OCI-M1 (cell line): Measurements from ENCODE around the gene SLC25A19.
"Not testable (repeated sequence)": the region's sequence is repeated elsewhere in the genome, so short reads cannot be mapped to it uniquely, and the experiment has no call there.

Experiments used
- DNase-seq: peaks from one replicate; lab custom pipeline; 2025; lab: John Stamatoyannopoulos, UW

Gene SLC25A19

DNA sequence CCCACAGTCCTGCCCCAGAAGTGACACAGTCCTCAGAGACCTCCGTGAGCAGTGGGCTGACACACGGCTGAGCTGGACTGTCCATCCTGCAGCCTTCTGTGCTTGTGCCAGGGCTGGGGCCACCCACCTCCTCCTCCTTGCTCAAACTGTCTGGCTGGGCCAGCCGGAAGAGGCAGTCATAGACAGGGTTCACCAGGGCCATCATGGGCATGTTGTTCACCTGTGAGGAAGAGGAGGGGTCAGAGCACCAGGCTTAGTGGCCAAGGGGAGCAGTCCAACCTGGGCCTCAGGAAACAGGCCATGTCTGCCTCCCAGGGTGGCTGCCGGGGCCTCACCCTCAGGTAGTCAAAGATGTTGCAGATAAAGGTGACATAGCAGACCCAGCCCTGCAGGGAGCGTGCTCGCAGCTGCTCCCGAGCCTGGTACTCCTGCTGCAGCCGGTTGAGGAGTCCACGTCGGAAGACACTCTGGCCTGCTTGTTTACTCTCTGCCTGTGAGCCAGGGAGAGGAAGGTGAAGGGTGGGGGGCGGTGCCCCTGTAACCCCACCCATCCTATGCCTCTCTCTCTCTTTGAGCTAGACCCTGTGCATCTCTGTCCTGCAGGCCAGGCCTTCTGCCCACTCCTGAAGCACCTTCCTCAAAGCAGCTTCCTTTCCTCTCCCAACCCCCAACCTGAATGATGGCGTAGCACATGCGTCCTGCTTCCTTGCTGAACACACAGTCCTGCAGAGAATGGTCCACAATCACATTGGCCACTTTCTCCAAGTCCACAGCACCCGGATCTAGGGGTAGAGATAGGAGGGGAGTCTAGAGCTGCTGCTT lies 21.6 kb downstream of the SLC25A19 start:
- no peak for DNase-seq

DNA sequence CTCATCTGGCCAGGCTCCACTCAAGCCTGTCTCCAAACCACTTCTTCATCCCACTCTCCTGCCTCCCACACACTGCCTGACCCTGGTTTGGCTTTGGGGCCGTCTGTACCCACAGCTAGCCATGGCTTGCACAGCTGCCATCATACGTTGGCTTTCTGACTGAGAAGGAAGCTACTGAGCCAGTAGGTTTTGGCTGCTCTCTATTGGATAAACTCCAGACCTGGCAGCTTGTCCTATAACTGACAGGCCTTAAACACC lies 22.2 kb downstream of the SLC25A19 start:
- DNase-seq: peak; percentile 4

DNA sequence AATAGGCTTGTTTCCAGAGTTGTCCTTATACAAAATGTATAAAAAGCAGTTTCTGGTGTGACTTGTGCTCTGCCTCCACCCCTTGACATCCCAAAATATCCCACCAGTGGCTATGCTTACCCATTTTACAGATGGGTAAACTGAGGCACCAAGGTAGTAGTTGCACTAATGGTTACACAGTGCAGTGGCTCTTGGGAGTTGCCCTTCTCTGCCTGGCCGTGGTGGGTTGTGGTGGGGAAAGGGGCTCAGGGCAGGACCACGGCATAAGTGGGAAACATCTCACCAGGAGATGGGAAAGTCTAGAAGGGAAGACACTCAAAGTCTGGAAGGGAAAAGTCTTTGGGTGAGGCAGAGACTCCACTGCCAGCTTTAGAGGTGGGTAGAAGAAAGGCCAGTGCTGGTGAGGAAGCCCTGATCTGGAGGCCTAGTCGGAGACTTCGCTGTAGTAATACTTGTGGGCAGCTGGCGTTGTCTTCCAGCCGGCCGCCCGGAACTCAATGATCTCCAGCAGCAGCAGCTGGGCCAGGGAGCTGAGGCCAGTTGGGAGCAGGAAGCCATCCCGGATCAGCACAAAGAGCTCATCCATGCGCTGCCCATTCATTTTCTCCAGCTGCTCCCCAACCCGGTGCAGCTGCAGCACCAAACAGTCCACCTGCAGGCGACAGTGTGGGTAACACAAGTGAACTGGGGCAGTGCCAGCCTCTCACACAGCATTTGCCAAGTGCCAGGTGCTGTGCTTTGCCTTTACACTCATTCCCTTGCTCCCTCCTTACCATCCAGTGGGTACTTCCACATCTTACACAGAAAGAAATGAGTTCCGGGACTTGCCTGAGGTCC lies 22.7 kb downstream of the SLC25A19 start:
- no peak for DNase-seq

DNA sequence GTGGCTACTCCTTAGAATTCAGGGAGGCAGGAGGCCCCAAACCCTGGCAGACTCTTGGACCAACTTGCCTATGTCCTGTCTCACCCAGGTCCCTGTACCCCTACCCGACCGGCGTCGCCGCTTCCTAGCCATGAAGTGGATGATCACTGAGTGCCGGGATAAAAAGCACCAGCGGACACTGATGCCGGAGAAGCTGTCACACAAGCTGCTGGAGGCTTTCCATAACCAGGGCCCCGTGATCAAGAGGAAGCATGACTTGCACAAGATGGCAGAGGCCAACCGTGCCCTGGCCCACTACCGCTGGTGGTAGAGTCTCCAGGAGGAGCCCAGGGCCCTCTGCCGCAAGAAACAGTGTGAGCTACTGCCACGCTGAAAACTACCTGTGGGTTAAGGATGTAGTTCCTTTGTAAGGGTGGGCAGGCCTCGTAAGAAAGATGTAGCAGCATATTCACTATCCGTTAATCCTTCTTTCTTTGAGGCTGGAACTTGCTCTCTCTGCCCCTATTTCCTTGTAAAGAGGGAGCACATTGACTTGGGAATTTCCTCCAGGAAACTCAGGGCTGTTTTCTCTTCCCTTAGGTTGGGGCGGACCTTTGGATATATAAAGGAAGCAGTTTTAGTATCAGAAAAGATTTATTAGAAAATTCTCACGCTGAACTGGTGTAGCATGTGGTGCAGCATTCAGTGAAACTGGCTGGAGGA lies 23.5 kb downstream of the SLC25A19 start:
- DNase-seq: no peak

DNA sequence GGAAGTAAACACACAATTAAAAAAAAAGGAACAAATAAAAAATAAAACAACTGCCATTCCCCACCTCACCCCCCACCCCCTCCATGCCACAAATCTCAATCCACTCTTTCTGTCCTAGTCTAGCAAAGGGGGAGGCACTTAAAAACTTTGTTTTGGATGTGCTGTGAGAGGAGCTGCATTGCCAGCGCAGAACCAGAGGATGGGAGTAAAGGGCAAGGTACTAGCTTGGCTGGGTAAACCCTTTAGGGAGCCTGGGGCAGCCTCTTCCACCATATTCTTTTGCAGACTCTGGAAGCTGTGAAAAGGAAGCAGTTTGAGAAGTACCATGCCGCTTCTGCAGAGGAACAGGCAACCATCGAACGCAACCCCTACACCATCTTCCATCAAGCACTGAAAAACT lies 26.2 kb downstream of the SLC25A19 start:
- DNase-seq: no peak

DNA sequence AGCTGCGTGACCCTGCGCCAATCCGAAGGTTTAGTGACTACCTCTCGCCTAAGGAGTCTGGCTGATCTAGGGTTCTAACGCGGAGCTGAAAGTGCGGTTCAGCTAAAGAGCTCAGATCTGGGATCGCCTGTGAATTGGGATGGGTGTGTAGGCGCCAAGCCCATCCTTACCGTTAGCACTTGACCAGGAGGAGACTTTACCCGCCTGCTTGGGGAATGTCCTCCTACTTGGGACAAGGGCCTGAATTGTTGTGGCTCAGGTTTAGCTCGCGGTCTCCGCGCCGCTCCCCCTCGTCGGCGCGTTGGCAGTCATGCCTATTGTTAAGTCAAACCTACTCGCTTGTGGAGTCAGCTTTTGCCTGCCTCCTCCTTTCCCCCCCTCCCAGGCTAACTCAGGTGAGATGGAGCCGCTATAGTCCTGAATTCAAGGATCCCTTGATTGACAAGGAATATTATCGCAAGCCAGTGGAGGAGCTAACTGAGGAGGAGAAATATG lies 27.1 kb downstream of the SLC25A19 start:
- no peak for DNase-seq

DNA sequence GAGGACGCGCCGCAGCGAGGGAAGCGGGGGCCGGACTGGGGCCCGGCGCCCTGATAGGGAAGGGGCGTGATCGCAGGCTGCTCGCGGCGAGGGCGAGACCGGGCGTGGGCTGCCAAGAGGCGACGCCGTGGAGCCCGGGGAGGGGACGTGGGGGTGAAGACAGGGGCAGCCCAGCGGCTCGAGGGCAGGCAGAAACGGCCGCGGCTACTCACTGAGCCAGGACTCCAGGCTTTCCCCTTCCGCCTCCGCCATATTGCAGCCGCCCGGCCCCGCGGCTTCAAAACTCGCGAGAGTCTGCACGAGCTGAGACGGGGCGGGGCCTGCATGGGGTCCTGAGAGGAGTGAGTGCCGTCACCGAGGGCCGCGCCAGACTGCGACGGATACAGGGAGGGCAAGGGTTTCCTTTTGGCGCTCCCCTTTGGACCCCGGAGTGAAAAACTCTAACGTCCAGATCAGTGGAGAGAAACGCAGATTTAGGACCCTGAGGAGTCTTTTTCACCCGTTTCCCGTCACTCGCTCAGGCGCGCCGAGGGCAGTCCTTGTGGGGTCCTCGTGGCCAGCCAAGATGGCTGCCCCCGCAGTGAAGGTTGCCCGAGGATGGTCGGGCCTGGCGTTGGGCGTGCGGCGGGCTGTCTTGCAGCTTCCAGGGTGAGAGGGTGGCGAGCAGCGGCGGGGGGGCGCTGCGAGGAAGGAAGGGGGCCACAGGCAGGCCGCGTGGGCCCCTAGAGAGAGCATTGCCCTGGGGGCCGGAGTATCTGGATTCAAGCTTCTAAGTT lies 27.7 kb downstream of the SLC25A19 start, which contains the start of the genes GGA3 and MRPS7:
GGA3 (minus strand) TSS at position 271 of the 776 bp plus-strand sequence; CDS start at position 252, 19 bp downstream.
MRPS7 (plus strand) TSS at position 544 of the 776 bp plus-strand sequence; CDS start at position 566, 22 bp downstream.
- peak; percentile 96 for DNase-seq

DNA sequence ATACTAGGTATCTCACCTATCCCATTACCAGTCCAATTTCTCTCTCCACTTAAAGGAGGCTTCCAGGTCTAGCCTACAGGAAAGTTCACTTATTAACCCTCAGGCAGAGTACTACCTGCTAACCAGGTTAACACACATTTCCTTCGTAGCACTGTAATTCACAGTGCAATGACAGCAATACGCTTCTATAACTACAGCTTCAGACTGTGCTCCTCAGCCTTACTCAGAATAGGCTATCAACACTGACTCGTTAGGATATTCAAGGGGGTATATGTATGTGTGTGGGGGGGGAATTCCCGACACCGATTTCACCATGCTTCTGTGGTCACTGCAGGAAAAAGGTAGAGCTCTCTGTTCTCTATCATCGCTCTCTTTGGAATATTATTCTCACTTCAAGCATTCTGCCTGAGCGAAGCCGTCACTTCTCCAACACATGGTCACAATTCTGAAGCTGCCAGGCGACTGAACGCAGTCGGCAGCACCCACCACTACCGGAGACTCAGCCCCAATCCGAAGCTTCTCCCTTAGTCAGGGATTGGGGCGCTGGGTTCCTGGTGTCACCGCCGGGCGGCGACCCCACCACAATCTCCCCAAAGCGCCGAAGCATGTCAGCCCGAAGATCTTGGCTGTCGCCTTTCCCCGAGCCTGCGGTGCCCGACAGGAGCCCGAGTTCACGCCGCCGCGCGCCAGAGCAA lies 28.4 kb downstream of the SLC25A19 start:
- DNase-seq: peak; percentile 49

DNA sequence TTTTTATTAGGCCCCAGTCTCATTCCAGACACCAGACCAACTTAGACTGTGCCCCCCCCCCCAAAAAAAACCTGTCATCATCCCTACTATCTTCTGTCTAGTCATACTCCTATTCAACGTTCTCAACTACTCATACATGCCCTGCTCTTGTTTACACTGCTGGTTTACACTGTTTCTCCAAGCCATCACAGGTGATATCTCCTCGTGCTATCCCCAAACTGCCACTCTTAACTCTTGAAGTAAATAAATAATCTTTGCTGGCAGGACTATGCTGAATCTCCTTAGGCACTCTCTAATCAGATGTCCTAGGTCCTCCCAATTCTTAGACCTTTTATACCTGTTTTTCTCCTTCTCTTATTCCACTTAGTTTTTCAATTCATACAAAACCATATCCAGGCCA lies 32.0 kb downstream of the SLC25A19 start:
- DNase-seq: not testable (repeated sequence)

DNA sequence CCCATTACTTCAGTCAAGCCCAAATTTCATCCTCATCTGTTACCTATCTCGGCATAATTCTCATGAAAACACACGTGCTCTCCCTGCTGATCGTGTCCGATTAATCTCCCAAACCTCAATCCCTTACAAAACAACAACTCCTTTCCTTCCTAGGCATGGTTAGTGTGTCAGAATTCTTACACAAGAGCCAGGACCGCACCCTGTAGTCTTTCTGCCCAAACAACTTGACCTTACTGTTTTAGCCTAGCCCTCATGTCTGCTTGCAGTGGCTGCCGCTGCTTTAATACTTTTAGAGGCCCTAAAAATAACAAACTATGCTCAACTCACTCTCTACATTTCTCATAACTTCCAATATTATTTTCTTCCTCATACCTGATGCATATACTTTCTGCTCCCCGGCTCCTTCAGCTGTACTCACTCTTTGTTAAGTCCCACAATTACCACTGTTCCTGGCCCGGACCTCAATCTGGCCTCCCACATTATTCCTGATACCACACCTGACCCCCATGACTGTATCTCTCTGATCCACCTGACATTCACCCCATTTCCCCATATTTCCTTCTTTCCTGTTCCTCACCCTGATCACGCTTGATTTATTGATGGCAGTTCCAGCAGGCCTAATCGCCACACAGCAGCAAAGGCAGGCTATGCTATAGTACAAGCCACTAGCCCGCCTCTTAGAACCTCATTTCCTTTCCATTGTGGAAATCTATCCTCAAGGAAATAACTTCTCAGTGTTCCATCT lies 33.1 kb downstream of the SLC25A19 start:
- not testable (repeated sequence) for DNase-seq

DNA sequence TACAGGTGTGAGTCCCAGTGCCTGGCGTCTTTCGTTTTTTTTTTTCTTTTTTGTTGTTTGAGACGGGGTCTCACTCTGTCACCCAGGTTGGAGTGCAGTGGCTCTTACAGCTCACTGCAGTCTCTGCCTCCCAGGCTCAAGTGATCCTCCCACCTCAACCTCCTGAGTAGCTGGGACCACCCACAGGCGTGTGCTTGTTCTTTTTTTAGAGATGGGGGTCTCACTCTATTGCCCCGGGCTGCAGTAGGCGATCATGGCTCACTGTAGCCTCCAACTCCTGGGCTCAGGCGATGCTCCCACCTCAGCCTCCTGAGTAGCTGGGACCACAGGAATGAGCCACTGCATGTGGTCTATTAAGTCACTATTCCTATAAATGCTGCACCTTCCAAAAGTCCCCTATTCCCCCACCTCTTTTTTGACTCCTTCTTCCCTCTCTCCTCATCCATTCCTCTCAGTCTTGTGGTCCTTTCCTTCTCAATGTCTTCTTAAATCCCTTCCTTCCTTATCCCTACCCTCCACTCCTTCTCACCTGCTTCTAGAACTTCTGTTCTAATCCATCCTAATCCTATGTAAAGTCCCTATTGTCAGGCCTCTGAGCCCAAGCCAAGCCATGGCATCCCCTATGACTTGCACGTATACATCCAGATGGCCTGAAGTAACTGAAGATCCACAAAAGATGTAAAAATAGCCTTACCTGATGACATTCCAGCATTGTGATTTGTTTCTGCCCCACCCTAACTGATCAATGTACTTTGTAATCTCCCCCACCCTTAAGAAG lies 37.0 kb downstream of the SLC25A19 start:
- DNase-seq: no peak

DNA sequence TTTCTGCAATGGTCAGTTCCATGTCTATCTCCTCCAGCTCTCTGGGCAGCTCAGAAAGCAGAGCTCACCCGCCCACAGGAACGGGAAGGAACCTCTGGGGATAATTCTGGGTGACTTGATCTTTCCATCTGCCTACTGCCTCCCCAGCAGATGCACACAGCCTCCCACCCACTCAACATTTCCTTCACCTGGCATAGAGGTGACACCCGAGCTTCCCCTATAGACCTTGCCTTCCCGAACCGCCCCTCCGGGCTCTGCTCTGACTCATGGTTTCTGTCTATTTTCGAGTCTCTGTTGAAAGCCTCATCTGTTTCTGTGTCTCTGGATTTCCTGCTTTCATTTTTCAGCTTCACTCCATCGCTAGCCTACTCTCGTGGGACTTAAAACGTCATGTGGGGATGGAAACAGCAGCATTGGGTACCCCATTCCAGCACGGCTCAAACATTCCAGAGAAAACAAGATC lies 39.2 kb downstream of the SLC25A19 start:
- DNase-seq: no peak

DNA sequence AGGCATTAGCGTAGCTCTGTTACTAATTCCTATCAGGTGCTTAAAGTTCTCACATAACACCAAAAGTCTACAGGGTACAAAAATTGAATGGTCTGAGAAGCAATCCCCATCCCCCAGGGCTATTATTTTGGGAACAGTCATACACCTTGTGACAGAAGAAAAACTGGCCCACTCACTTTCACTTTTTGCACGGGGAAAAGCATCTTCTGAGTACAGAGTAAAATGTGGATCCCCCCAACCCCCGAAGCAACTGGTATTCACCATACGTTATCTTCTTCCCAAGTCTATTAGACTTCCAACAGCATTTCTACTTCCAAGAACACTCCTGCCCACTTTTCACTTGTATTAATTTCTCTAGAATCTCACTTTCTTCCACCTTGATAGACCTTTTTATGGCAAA lies 39.7 kb downstream of the SLC25A19 start:
- DNase-seq: no peak

DNA sequence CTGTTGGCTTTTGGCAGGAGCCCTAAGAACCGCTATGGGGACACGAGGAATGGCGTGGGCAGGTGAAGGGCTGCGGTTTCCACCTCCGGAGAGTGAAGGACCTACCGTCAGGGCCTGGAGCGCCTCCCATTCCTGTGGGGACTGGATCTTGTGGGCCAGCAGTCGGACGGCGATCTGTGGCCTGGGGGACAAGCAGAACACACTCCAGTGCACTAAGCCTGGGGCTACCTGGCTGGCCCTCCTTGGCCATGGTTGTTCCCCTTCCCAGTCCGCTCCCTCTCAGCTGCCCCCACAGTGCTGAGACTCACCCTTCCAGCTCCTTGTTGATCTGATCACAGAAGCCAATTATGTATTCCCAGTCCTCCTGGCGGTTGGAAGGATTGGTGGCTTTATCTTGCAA lies 42.8 kb downstream of the SLC25A19 start:
- no peak for DNase-seq

DNA sequence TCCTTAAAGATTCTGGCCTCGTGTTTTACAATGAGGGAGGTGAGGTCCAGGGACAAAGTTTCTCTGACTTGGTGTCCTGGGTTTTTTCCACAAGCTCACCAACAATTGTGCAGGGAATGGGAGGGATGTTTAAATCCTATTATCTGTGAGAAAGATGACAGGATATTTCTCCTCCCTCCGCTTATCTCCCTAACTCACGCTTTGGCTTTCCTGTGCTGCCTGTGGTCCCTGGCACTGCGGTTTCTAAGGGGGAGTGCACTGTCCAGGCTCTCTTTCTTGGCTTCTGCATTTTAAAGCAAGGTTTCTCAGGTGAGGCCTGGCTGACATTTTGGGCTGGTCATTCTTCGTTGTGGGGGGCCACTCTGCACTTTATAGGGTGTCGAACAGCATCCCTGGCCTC lies 44.2 kb downstream of the SLC25A19 start:
- DNase-seq: no peak

DNA sequence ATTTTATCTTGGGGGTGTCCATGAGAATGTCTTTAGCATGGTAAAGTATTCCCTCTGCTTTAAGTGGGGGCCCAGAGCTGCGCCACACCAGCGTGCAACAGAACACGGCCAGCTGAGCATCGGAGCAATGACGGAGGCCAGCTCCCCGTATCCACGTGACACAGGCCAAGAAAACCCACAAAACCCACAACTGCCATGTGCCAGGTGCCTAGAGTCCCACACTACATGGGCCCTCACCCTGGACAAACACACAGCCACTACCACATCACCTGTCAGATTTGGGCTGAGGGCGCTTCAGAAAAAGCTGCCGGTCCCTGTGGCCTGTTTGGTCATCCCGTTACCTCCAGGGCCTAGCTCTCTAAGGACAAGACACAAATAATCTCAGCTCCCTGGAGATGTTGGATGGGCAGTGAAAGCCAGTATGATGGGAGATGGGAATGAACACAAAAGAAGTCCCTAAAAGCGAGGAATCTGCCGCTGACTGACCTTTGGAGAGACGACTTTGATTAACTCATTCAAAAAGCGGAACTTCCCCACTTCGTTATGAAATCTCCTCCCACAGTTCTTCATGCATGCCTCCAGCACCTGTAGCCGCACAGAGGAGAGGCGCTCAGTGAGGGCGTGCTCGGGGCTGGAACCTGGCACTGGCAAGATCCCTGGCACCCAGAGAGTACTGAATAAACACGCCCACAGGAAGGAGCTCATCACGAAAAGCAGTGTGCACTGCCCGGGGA lies 44.9 kb downstream of the SLC25A19 start:
- DNase-seq: no peak

DNA sequence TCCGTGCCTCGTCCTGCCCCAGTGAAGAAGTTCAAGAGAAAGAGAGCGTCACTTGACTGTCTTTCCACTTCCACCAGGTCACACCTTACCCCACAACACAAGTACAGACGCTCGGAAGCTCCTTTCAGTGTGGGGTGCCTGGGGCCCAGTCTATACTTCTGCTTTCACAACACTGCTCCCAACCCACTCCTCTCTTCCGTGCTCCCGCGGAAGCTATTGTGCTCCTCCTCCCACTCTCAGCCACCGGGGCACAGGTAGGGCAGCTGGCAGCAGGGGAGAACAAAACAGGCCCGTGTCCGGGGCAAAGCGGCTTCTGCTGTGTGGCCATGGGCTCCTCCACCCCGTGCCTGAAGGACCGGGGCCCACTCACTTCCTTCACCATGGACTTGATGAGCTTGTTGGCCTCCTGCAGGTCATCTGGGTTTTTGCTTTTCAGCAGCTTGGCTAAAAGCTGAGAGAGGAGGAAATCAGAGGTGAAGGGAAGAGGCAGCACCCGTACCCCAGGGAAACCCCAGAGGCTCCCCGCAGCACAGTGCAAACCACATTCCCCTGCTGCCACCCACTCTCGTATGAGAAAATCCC lies 46.7 kb downstream of the SLC25A19 start:
- no peak for DNase-seq

DNA sequence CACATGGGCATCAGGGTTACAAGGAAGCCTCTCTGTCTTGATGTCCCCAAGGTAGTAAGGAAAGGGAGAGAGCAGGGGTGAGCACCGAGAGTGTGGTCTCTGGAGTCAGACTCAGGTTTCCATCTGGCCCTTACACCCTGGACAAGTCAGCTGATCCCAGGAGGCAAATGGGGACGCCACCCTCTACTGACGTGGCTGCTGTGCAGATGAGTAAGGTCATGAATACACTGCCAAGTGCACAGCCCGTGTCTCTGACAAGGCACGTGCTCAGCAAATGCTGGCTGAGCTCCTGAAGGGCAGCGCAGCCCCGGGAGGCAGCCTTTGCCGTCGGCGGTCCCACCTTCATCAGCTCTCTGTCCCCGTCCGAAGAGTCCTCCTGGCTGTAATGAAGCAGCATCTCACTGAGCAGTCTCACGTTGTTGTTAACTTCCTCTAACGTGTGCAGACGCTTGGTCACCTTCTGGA lies 47.2 kb downstream of the SLC25A19 start:
- no peak for DNase-seq
